ENCODE results near the gene COL25A1.

The COL25A1 gene

DNA sequence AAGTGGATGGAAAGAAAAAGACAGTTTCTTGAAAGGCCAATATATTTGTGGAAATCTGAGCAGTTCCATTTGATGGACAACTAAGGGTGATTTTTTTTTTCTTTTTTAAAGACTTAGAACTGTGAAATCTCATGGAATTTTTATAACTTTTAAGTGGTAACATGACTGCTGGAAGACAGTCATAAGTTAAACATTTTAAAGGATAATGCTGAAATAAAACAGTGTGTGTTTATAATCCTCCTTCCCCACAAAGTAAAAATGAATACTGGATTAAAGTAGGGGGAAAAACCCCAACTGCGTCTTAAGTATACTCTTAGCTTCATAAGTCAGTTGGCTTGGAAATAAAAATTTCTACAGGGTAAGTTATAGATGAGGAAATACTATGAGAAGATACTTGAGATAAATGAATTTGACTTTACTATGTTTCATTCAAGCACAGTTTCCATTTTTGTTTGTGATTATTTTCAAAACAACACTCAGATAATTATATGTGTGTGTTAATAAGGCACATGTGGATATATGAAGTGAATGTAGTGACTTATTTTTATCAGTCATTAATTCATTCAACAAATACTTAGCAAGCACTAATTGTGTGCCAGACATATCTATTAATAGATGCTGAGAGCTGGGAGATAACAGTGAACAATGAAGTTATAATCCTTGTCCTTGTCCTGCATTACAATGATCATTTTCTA is 410.4 kb downstream of the COL25A1 start:
- Histone ChIP-seq H3K79me2 (no peaks in the 10 kb centered on the region), H3K9ac (no peak overlapping the region), H2AFZ (no peak overlapping the region), H3K9me3 (ENCODE audit: control insufficient read depth, low read length) (no peaks in the 10 kb centered on the region), H3K4me3 (ENCODE audit: low read depth, low read length) (no peak overlapping the region), H3K27me3 (ENCODE audit: control insufficient read depth, insufficient read depth, low read length) (no peaks in the 10 kb centered on the region), H3K4me2 (ENCODE audit: low read length) (no peak overlapping the region), H3K36me3 (ENCODE audit: control insufficient read depth, insufficient read depth, low read length) (no peaks in the 10 kb centered on the region), H3K4me1 (no peaks in the 10 kb centered on the region), H3K27ac (no peak overlapping the region)
- TF ChIP-seq, protein P1, sequence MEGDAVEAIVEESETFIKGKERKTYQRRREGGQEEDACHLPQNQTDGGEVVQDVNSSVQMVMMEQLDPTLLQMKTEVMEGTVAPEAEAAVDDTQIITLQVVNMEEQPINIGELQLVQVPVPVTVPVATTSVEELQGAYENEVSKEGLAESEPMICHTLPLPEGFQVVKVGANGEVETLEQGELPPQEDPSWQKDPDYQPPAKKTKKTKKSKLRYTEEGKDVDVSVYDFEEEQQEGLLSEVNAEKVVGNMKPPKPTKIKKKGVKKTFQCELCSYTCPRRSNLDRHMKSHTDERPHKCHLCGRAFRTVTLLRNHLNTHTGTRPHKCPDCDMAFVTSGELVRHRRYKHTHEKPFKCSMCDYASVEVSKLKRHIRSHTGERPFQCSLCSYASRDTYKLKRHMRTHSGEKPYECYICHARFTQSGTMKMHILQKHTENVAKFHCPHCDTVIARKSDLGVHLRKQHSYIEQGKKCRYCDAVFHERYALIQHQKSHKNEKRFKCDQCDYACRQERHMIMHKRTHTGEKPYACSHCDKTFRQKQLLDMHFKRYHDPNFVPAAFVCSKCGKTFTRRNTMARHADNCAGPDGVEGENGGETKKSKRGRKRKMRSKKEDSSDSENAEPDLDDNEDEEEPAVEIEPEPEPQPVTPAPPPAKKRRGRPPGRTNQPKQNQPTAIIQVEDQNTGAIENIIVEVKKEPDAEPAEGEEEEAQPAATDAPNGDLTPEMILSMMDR (IDR thresholded peaks at IDR 0.05), result no peak

DNA sequence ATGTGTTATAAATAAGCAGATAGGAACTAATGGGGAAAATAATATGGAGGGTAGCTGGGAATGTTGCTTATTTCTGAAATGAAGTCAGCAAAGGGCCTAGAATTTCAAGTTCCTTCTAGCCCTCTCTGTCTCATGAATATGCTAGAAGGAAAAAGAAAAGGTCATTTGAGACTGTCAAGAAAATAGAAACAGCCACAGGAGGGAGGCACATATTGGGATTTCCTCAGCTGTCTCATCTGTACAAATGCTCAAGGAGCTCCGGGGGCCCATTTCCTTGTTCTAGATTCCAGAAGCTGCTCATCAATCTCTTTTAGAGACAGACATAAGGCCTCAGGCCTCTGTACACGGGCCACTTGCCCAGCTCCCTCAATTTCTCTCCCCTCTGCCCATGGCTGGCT is 412.0 kb downstream of the COL25A1 start:
- Histone ChIP-seq H3K79me2 (no peaks in the 10 kb centered on the region), H3K4me2 (ENCODE audit: low read length) (no peak overlapping the region), H3K9me3 (ENCODE audit: control insufficient read depth, low read length) (no peaks in the 10 kb centered on the region), H3K4me3 (ENCODE audit: low read depth, low read length) (no peak overlapping the region), H3K27me3 (ENCODE audit: control insufficient read depth, insufficient read depth, low read length) (no peaks in the 10 kb centered on the region), H3K36me3 (ENCODE audit: control insufficient read depth, insufficient read depth, low read length) (no peaks in the 10 kb centered on the region), H2AFZ (no peak overlapping the region), H3K27ac (no peak overlapping the region), H3K4me1 (no peaks in the 10 kb centered on the region), H3K9ac (no peak overlapping the region)
- TF ChIP-seq, protein P1 (IDR thresholded peaks at IDR 0.05), result no peak

DNA sequence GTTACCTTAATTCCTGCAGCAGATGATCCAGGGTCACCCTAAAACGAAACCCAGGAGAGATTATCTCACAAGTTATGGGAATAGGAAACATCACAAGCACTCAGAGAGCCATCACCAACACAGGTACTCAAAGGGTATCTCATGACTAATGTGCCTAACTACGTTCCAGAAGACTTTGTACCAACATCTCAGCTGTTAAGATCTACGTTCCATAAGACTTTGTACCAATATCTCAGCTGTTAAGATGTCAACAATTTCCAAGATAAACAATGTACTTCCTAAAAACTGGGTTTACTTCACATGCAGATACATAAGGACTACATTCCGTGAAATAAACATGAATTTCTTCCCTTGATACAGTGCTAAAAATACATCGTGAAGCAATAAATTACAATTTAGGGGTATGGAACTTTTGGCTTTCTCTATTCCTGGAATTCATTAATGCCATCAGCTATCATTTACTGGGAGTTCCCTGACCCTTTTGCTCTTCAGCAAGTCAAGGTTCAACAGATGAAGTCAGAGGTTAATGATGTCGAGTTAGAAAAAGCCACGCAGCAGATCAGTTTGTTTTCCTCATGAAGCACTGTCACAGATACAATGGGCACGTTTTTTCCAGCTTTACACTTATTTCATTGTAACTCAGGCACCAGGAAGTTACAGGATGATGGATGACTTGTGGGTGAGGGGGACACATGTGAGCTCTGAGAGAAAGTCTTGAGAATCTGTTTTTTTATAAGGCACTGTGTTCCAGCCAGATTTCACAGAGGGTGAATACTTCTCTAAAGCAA is 412.6 kb downstream of the COL25A1 start:
- Histone ChIP-seq H3K9me3 (ENCODE audit: control insufficient read depth, low read length) (no peaks in the 10 kb centered on the region), H3K79me2 (no peaks in the 10 kb centered on the region), H3K9ac (no peak overlapping the region), H3K27me3 (ENCODE audit: control insufficient read depth, insufficient read depth, low read length) (no peaks in the 10 kb centered on the region), H3K4me2 (ENCODE audit: low read length) (no peak overlapping the region), H3K27ac (no peak overlapping the region), H2AFZ (no peak overlapping the region), H3K4me3 (ENCODE audit: low read depth, low read length) (no peak overlapping the region), H3K36me3 (ENCODE audit: control insufficient read depth, insufficient read depth, low read length) (no peaks in the 10 kb centered on the region), H3K4me1 (no peaks in the 10 kb centered on the region)
- TF ChIP-seq, protein P1 (IDR thresholded peaks at IDR 0.05), result no peak

DNA sequence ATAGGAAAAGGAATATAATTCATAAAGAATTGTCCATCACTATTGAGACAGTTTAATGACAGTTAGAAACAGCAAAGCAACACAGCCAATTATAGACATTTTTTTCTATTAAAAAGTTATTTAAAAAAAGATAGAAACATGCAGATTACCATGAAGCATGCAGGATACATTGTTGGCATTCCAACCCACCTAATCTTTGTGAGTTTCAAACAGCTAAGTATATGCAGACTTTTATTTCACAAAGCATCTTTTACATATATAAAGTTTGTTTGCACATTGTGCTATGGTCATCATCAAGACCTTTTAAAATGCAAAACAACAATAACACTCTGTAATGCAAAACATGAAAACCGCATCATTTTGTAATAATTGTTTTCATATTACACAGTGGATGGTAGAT is 413.7 kb downstream of the COL25A1 start:
- no peaks in the 10 kb centered on the region for H3K79me2 ChIP-seq
- TF ChIP-seq, protein P1 (IDR thresholded peaks at IDR 0.05), result no peak
- H3K9ac ChIP-seq, result no peak overlapping the region
- no peak overlapping the region for H3K4me3 ChIP-seq (ENCODE audit: low read depth, low read length)
- no peaks in the 10 kb centered on the region for H3K4me1 ChIP-seq
- no peak overlapping the region for H3K27ac ChIP-seq
- H3K36me3 ChIP-seq (ENCODE audit: control insufficient read depth, insufficient read depth, low read length), result no peaks in the 10 kb centered on the region
- H3K27me3 ChIP-seq (ENCODE audit: control insufficient read depth, insufficient read depth, low read length), result no peaks in the 10 kb centered on the region
- no peaks in the 10 kb centered on the region for H3K9me3 ChIP-seq (ENCODE audit: control insufficient read depth, low read length)
- no peak overlapping the region for H3K4me2 ChIP-seq (ENCODE audit: low read length)
- no peak overlapping the region for H2AFZ ChIP-seq

Data from parathyroid adenoma (tissue), 2 donors.